Measurements from ENCODE around the gene ZFPM1.

ZFPM1 gene

GRCh38 chr16:88455610-88456355, 2.7 kb downstream of the ZFPM1 start:
- no peak for DNase-seq (ENCODE audit: low read depth)
- TF ChIP-seq, protein P1, sequence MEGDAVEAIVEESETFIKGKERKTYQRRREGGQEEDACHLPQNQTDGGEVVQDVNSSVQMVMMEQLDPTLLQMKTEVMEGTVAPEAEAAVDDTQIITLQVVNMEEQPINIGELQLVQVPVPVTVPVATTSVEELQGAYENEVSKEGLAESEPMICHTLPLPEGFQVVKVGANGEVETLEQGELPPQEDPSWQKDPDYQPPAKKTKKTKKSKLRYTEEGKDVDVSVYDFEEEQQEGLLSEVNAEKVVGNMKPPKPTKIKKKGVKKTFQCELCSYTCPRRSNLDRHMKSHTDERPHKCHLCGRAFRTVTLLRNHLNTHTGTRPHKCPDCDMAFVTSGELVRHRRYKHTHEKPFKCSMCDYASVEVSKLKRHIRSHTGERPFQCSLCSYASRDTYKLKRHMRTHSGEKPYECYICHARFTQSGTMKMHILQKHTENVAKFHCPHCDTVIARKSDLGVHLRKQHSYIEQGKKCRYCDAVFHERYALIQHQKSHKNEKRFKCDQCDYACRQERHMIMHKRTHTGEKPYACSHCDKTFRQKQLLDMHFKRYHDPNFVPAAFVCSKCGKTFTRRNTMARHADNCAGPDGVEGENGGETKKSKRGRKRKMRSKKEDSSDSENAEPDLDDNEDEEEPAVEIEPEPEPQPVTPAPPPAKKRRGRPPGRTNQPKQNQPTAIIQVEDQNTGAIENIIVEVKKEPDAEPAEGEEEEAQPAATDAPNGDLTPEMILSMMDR (IDR thresholded peaks at IDR 0.05; ENCODE audit: control insufficient read depth, extremely low read depth, insufficient read depth): no peak
- peak overlapping the region; percentile 66 for H3K4me3 ChIP-seq (ENCODE audit: low read depth, low read length)

GRCh38 chr16:88456356-88457292, 3.5 kb downstream of the ZFPM1 start:
- H3K4me3 ChIP-seq (ENCODE audit: low read depth, low read length): peak overlapping the region; percentile 66
- DNase-seq (ENCODE audit: low read depth): no peak
- TF ChIP-seq, protein P1 (IDR thresholded peaks at IDR 0.05; ENCODE audit: control insufficient read depth, extremely low read depth, insufficient read depth): no peak

- DNase-seq (ENCODE audit: low read depth): no peak
- TF ChIP-seq, protein P1 (IDR thresholded peaks at IDR 0.05; ENCODE audit: control insufficient read depth, extremely low read depth, insufficient read depth): no peak
- H3K4me3 ChIP-seq (ENCODE audit: low read depth, low read length): no peak overlapping the region
Measured at GRCh38 chr16:88458039-88458772, 5.1 kb downstream of the ZFPM1 start.

GRCh38 chr16:88458773-88459235, 5.7 kb downstream of the ZFPM1 start:
- DNase-seq (ENCODE audit: low read depth): no peak

GRCh38 chr16:88459366-88460073, 6.4 kb downstream of the ZFPM1 start:
- no peak for DNase-seq (ENCODE audit: low read depth)
- TF ChIP-seq, protein P1 (IDR thresholded peaks at IDR 0.05; ENCODE audit: control insufficient read depth, extremely low read depth, insufficient read depth): no peak
- H3K4me3 ChIP-seq (ENCODE audit: low read depth, low read length): no peak overlapping the region

More at GRCh38 chr16:88458773-88459235, 5.7 kb downstream of the ZFPM1 start:
- H3K4me3 ChIP-seq (ENCODE audit: low read depth, low read length): no peak overlapping the region
- TF ChIP-seq, protein P1 (IDR thresholded peaks at IDR 0.05; ENCODE audit: control insufficient read depth, extremely low read depth, insufficient read depth): no peak

Data from LNCaP clone FGC (cell line).